ENCODE measurements around the gene HIGD1A.

DNA sequence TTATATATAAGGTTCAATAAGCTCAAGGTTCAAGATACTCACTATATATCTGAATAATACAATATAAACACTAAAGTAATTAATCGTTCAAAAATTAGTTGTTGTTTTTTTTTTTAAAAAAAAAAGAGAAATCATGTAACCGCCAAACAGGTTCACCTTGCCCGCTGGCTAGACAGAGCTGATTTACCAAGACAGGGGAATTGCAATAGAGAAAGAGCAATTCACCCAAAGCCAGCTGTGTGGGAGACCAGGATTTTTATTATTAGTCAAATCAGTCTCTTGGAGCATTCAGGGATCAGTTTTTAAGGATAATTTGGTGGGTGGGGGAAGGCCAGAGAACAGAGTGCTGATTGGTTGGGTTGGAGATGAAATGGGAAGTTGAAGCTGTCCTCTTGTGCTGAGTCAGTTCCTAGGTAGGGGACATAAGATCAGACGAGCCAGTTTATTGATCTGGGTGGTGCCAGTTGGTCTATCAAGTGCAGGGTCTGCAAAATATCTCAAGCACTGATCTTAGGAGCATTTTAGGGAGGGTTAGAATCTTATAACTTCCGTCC is 7.9 kb downstream of the HIGD1A start:
- TF ChIP-seq POLR2AphosphoS5 (IDR thresholded peaks at IDR 0.05; ENCODE audit: borderline replicate concordance, low read depth, low read length) (no peak), EZH2 (IDR thresholded peaks at IDR 0.05) (no peak), FOXP2 (optimal IDR thresholded peaks at IDR 0.05; ENCODE audit: control extremely low read depth, extremely low read length, insufficient read depth) (no peak)

Data from SK-N-MC (cell line).